Panc1 (cell line): ENCODE results near the gene TOP3A. TPM values are rescaled to one million over a fixed set of nuclear protein-coding genes. Genes with fewer than 3 reads are reported as not detected.

Experiments used
- ATAC-seq: fragments of 200-7000 bp; cut with Tn5 transposase; 2 replicates; pipeline ENCODE4 v1.9.1; 2020; ENCODE audit warnings: mild to moderate bottlenecking, moderate library complexity
- BruUV-seq: library from RNA; stranded (reverse); fragments of 400-500 nt; replicated peaks from 2 replicates; lab custom pipeline; 2021; lab: Mats Ljungman, UMichigan
- CTCF ChIA-PET: fragments of 300-600 bp; sonication (Branson Sonifier 250); formaldehyde crosslinking; loops from one replicate; lab custom pipeline; 2022; ENCODE audit warnings: antibody characterized with exemption; lab: Charles Lee
- POLR2A ChIA-PET: fragments of 300-600 bp; sonication (Branson Sonifier 250); formaldehyde crosslinking; loops from one replicate; lab custom pipeline; 2022; ENCODE audit warnings: antibody characterized with exemption; lab: Charles Lee
- DNase-seq: peaks from one replicate; pipeline ENCODE4 v3.0.0-alpha.2; 2010; ENCODE audit warnings: low read depth, low spot score
- H3K27ac ChIP-seq: 2 replicates; pipeline ENCODE4 v1.5.1; 2011; ENCODE audit warnings: mild to moderate bottlenecking, low read length, inconsistent platforms
- H3K27me3 ChIP-seq: fragments of 200-500 bp; sonication (Bioruptor generic); 2 replicates; pipeline ENCODE4 v1.6.0; 2014; ENCODE audit warnings: low read length, inconsistent platforms; ENCODE audit not compliant: control insufficient read depth, insufficient read depth
- H3K36me3 ChIP-seq: fragments of 200-500 bp; sonication (Bioruptor generic); 2 replicates; pipeline ENCODE4 v1.5.1; 2014; ENCODE audit warnings: inconsistent platforms, mild to moderate bottlenecking, low read length, moderate library complexity; ENCODE audit not compliant: control insufficient read depth, insufficient read depth
- H3K4me1 ChIP-seq: 2 replicates; pipeline ENCODE4 v1.5.1; 2011; ENCODE audit warnings: inconsistent platforms, mild to moderate bottlenecking, low read length, moderate library complexity; ENCODE audit not compliant: control insufficient read depth, insufficient read depth
- H3K4me3 ChIP-seq, 2 experiments: 2 replicates each; pipeline ENCODE4 v1.5.1; 2011 to 2012; ENCODE audit warnings: low read depth in 2 of 2, low read length in 2 of 2, mild to moderate bottlenecking in 2 of 2, inconsistent platforms in 1 of 2, moderate library complexity in 1 of 2
- H3K9me3 ChIP-seq: fragments of 200-500 bp; sonication (Bioruptor generic); 2 replicates; pipeline ENCODE4 v1.5.1; 2014; ENCODE audit warnings: low read depth, mild to moderate bottlenecking, inconsistent platforms, low read length, moderate library complexity; ENCODE audit not compliant: control insufficient read depth, insufficient read depth
- CTCF ChIP-seq: fragments of 450-650 bp; IDR thresholded peaks from 2 replicates; pipeline ENCODE4 v1.5.1; 2017; ENCODE audit warnings: mild to moderate bottlenecking
- POLR2AphosphoS5 ChIP-seq: IDR thresholded peaks from 2 replicates; pipeline ENCODE4 v1.6.1; 2012; ENCODE audit warnings: mild to moderate bottlenecking, low read depth, low read length, moderate library complexity
- REST ChIP-seq, 2 experiments: IDR thresholded peaks; 2 replicates each; pipeline ENCODE4 v1.6.1; 2011 to 2012; ENCODE audit warnings: low read depth in 2 of 2, control low read depth in 1 of 2, low read length in 1 of 2, mild to moderate bottlenecking in 1 of 2, moderate library complexity in 1 of 2; ENCODE audit not compliant: insufficient read depth in 1 of 2
- SIN3A ChIP-seq: IDR thresholded peaks from 2 replicates; pipeline ENCODE4 v1.6.1; 2012; ENCODE audit warnings: low read depth, mild to moderate bottlenecking, low read length, moderate library complexity, borderline replicate concordance; ENCODE audit not compliant: insufficient read depth
- TCF7L2 ChIP-seq: IDR thresholded peaks from 2 replicates; pipeline ENCODE4 v1.6.1; 2011; ENCODE audit warnings: mild to moderate bottlenecking, low read depth, low read length, inconsistent platforms
- in situ Hi-C: cut with HindIII; loops from 2 replicates; pipeline ENCODE4 v1.10.0; 2016; ENCODE audit warnings: low sequenced_read_pairs, low pct_unique_long_range_greater_than_20kb
- intact Hi-C: fragments of 100-400 bp; cut with micrococcal nuclease; formaldehyde crosslinking; loops from one replicate; pipeline ENCODE4 v1.10.0; 2022; ENCODE audit not compliant: unreplicated experiment
- total RNA-seq: library from RNA; stranded (reverse); gene quantifications from one replicate; pipeline ENCODE4 v1.2.1, GENCODE V29; 2021; ENCODE audit not compliant: unreplicated experiment

TOP3A gene
- total RNA-seq, 1 experiment from 2014 or later: 49.3 TPM

DNA sequence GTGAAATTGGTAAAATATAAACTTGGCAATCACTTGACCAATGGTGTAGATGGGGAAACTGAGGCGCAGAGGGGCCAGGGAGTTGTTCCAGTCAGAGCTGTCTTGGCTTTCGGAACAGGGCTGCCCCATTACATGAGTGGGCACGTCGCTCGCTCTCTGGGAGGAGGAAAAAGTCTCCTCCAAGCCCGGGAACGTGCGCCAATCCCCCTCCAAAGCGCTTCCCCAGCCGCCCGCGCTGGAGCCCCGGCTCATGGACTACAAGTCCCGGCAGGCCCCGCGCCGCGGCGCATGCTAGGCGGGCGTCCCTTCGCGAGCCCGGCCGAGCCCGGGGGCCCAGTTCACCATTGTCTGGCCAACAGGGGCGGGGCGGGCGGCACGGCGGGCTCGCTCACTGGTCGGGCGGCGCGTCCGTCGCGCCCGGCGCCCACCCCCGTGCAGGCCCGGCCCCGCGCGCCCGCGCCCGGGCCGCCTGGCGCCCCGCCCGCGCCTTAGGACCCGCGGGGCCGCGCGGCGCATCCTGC is 89.6 kb downstream of the TOP3A start, which contains the start of gene LLGL1:
LLGL1 (plus strand) TSS at position 515 of the 521 bp plus-strand sequence. CDS start 48 bp downstream, outside the sequence.
- intact Hi-C loops (no loop called here), in situ Hi-C loops (no loop called here)
- ChIA-PET CTCF (no interaction called here), POLR2A (no interaction called here)
- ATAC-seq (peak; percentile 98), DNase-seq (no peak)
- Histone ChIP-seq H3K27me3 (no peaks in the 10 kb centered on the region), H3K9me3 (no peaks in the 10 kb centered on the region), H3K4me1 (peaks cover 7% of the 10 kb centered on the region), H3K4me3 (peak within 1 kb of the TSS; percentile 72 to 80), H3K27ac (peak within 1 kb of the TSS; percentile 76), H3K36me3 (no peaks in the 10 kb centered on the region)
- TF ChIP-seq SIN3A (no peak), REST (IDR thresholded peaks at IDR 0.05; ENCODE audit: insufficient read depth in 1 of 2, low read depth in 2 of 2, low read length in 1 of 2) (no peak), CTCF (no peak), POLR2AphosphoS5 (no peak)
- BruUV-seq: no TSS peak

DNA sequence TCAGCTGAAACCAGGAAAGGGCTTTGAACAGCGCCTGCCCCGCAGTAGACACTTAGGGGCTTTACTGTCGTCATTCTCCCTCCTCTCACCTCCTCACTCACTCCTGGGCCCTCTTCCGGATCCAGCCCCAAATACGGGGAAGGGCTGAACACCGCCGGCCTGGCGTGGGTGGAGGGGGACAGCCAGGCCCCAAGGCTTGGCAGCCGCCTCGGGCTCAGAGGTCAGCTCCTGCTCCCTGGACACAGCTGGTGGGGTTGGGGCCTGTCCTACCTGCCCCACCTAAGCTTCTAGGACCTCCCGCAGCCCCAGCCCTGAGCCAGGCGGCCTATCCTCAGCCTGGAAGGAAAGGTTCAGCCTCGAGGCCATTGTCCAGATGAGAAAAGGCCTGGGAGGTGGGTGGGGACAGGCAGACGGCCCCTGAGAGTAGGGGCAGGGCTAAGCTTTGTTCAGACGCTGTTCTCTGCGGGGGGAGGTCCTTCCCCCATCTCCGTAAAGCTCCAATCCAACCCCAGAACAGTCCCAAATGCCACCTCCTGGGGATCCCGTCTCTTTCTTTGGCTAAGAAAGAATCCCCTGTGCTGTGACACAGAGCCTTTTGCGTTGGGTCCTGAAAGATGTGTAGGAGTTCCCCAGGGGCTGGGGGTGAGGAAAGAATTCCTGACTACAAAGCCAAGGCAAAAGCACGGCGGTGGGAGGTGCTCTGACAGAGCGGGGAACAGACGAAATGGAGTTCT is 90.2 kb downstream of the TOP3A start:
- ChIA-PET CTCF (interaction anchor here (1.3 kb wide), 1 partner anchor 83 kb away, joined by 5 read pairs; no protein-coding TSS in a partner anchor), POLR2A (no interaction called here)
- in situ Hi-C loops: no loop called here
- H3K27me3 ChIP-seq: no peaks in the 10 kb centered on the region
- H3K4me1 ChIP-seq: peaks cover 7% of the 10 kb centered on the region
- no TSS peak for BruUV-seq
- peak overlapping the region; percentile 29 to 53 for H3K4me3 ChIP-seq
- no peak for DNase-seq
- H3K9me3 ChIP-seq: no peaks in the 10 kb centered on the region
- no peaks in the 10 kb centered on the region for H3K36me3 ChIP-seq
- TF ChIP-seq SIN3A: no peak
- TF ChIP-seq POLR2AphosphoS5: no peak
- TF ChIP-seq CTCF: no peak
- no peak for TF ChIP-seq TCF7L2
- TF ChIP-seq REST (IDR thresholded peaks at IDR 0.05; ENCODE audit: insufficient read depth in 1 of 2, low read depth in 2 of 2, low read length in 1 of 2): no peak
- peak overlapping the region; percentile 68 for H3K27ac ChIP-seq
- intact Hi-C loops: no loop called here
- 0 out of 2 replicates have a peak, but pooled peaks have one; percentile 18 for ATAC-seq
